ENCODE results near the gene TDRD15. TPM values are rescaled to one million over a fixed set of nuclear protein-coding genes. Genes with fewer than 3 reads are reported as not detected.

The TDRD15 gene
- total and polyA plus RNA-seq, 2 experiments from 2014 or later, result 0.07 TPM; not detected in 1

- TF ChIP-seq EZH2phosphoT487 (IDR thresholded peaks at IDR 0.05; ENCODE audit: unreplicated experiment), result no peak
- TF ChIP-seq STAT1 (IDR thresholded peaks at IDR 0.05; ENCODE audit: unreplicated experiment), result no peak
- no peak for TF ChIP-seq REST (IDR thresholded peaks at IDR 0.05; ENCODE audit: unreplicated experiment)
Observed at GRCh38 chr2:21131861-21132260, 8.1 kb downstream of the TDRD15 start (continued).

- no peak overlapping the region for H3K4me3 ChIP-seq
- ATAC-seq, result no peak
- no peak overlapping the region for H3K4me2 ChIP-seq
- H3K9me2 ChIP-seq (ENCODE audit: insufficient read depth), result no peaks in the 10 kb centered on the region
- no peaks in the 10 kb centered on the region for H3K79me2 ChIP-seq (replicated peaks; ENCODE audit: insufficient read depth)
- Mint-ChIP-seq H3K27ac (no peak overlapping the region), H3K4me1 (no peaks in the 10 kb centered on the region; the same call in 2 of the 3 replicates), H3K36me3 (ENCODE audit: low read depth) (no peaks in the 10 kb centered on the region), H3K9me3 (no peaks in the 10 kb centered on the region), H3K4me3 (no peak overlapping the region), H3K27me3 (ENCODE audit: insufficient read depth, low read depth, poor library complexity) (no peaks in the 10 kb centered on the region)
- H3K36me3 ChIP-seq (ENCODE audit: insufficient read depth), result no peaks in the 10 kb centered on the region
- H3K27ac ChIP-seq (ENCODE audit: low read depth), result no peak overlapping the region
- H4K20me1 ChIP-seq (replicated peaks; ENCODE audit: insufficient read depth), result no peaks in the 10 kb centered on the region
- no peaks in the 10 kb centered on the region for H3K27me3 ChIP-seq (ENCODE audit: insufficient read depth)
- H2AFZ ChIP-seq, result no peak overlapping the region
- H3K4me1 ChIP-seq (ENCODE audit: insufficient read depth), result no peaks in the 10 kb centered on the region
- no peaks in the 10 kb centered on the region for H3F3A ChIP-seq (replicated peaks; ENCODE audit: low read depth)
- DNase-seq (ENCODE audit: low spot score), result no peak
- TF ChIP-seq NANOG (IDR thresholded peaks at IDR 0.05; ENCODE audit: borderline replicate concordance) (no peak), CREB1 (CRISPR knock-in tag; IDR thresholded peaks at IDR 0.05; ENCODE audit: low read depth) (no peak), ZNF331 (CRISPR knock-in tag; IDR thresholded peaks at IDR 0.05; ENCODE audit: low read depth) (no peak), ZNF114 (CRISPR knock-in tag; IDR thresholded peaks at IDR 0.05) (no peak), POLR2AphosphoS5 (IDR thresholded peaks at IDR 0.05; ENCODE audit: low read depth) (no peak), STAT1 (IDR thresholded peaks at IDR 0.05; ENCODE audit: unreplicated experiment) (no peak), REST (IDR thresholded peaks at IDR 0.05; ENCODE audit: unreplicated experiment) (no peak), EZH2 (IDR thresholded peaks at IDR 0.05; ENCODE audit: low read depth, unreplicated experiment) (no peak), CTCF (conservative IDR thresholded peaks at IDR 0.05; ENCODE audit: low read depth in 2 of 2) (no peak), JUNB (IDR thresholded peaks at IDR 0.05; ENCODE audit: unreplicated experiment) (no peak), ETS1 (IDR thresholded peaks at IDR 0.05) (no peak)
Observed at GRCh38 chr2:21135585-21135984, 11.8 kb downstream of the TDRD15 start.
